Limb (tissue), 2 donors: ENCODE data around the gene FUZ.

ENCODE experiments used
- DNase-seq, 2 donors: peaks; one replicate each; pipeline ENCODE4 v3.0.0-alpha.2; 2016; ENCODE audit errors: extremely low spot score in 2 of 2

FUZ gene

DNA sequence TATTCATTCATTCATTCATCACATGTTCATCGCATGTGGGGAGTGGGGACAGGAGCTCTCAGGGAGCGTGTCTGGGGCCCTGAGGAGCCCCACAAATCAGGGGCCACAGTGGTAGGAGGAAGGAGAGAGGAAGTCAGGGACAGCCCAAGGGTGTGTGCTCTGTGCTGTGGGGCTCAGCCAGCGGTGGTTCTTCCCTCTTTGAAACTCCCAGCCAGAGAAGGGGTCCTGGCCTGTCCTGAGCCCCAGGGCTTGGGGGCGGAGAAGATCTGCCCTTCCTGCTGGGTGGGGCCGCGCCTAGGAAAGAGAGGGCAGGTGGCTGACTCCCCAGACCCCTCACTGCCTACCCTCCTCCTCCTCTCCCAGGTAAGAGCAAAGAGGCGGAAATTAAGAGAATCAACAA is 31.7 kb downstream of the FUZ start:
- DNase-seq, result no peak

DNA sequence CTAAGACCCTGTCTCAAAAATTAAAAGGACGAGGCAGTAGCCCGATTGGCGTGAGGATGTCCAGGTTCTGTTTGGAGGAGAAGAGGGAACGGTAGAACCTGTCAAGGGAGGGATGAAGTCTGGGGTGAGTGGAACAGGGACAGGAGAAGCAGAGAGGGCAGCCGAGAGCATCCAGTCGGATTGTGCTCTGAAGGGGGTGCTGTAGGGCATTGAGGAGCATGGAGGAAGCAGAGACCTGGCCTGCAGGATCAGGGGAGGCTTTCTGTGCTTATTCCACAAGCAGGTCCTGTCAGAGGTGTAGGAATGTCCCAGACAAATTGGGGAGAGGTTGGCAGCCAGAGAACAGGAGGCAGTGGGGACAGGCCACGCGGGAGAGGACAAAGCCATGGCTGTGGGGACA is 32.2 kb downstream of the FUZ start:
- DNase-seq, result no peak

DNA sequence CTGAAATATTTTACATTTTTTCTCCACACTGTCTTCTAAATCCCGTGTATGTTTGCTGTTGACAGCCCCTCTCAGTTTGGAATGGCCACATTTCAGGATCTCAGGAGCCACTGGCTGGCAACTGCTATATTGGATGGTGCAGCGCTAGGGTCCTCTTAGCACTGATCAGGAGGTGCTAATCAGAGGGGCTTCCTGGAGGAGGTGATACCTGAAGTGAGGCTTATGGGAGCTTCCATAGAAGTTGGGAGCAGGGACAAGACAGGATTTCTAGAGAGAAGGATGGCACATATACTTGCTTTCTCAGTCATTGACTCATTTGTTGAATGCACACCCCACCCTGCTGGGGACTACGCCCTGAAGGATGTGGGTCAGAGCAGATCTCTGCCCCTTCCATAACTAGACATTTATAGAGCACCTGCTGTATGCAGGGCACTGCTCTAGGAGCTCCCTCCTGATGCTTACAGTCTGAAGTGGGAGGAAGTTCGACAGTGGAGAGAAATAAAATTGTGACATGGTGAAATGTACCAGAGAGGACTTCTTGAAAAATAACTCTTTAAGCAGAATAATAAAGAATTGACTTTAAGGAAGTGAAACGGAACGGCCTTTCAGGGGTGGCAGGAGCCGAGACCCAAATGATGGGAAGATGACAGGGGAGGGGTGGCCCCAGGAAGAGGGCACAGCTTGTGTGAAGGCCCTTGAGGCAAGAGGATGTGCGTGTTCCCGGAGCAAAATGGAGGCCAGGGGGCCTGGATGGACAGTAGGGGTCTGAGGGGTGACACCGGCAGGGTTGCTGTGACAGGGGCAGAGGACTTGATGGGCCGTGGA is 33.1 kb downstream of the FUZ start:
- no peak for DNase-seq

DNA sequence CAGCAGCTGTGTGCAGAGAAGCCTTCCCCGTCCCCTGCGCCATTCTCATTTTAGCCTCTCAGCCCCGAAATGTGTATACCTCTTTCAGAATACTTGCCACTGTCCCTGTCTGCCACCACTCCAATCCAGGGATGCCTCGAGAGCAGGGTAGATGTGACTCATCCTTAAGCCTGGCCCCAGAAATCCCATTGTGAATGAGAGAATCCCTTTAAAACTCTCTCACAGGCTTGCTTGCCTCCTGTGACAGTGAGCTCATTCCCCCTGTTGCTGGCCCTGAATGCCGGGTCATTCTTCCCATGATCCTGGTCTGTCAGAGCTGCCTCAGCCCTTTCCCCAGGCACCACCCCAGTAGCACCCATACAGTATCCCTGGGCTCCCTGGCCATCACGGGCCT is 36.7 kb downstream of the FUZ start:
- DNase-seq, result no peak

DNA sequence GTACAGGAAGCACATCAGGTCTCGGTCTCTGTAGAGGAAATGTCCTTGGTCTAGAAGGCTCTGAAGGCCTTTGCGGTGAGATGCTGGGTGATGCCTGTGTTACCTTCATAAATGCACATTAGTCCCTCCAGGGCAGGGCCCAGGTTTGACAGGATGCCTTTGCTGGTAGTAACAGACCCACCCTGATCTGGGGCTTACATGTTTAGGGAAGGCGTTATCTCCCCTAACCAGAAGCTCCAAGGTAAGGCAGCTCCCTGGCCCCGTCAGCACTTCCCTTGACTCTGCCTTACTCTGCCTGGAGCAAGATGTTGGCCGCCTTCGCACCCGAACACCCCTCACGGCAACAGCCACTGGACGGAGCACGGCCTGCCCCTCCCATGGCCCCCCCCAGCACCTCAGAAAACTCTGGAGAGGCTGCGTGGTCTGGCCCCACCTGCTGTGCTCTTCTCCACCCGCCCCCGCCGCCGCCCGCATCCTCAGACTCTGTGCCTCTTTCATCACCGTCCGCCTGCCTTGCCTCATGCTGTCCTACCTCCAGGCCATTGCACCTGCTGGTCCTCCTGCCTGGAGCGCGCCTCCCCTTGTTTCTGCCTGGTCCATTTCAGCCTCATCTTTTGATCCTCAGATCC is 37.2 kb downstream of the FUZ start:
- no peak for DNase-seq

DNA sequence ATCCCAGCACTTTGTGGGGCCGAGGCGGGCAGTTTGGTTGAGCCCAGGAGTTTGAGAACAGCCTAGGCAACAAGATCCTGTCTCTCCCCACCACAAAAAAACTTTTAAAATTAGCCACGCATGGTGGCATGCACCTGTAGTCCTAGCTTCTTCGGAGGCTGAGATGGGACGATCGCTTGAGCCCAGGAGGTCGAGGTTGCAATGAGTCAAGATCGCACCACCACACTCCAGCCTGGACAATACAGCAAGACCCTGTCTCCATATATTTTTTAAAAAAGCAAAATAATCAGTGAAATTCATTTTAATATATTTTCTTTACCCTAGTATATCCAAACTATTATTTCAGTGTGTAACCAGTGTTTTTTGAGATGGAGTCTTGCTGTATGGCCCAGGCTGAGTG is 38.1 kb downstream of the FUZ start:
- no peak for DNase-seq

DNA sequence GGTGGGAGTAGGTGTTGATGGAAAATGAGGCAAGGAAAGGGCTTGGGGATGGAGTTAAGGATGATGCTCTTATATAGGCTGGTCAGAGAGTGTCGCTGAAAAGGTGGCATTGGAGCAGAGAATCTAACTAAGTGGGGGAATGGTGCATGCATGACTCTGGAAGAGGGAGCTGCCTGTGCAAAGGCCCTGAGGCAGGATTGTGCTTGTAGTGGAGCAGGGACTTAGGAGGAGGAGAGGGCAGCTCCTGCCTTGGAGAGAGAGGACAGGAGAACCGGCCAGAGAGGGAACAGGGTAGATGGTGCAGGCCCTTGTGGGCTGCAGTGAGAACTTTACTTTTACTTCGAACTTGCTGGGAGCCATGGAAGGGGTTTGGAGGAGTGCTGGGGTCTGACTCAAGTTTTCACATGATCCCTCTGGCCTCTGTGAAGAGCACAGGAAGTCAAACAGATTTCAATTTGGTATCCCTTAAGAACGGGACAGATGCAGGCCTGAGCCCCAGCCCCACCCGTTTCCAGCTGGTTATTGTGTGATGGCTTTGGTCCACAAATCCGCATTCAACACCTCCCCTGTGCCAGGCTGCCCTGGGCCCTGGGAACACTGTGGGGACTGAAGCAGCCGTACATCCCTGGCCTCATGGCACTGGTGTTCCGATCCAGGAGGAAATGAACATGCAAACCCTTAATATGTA is 39.3 kb downstream of the FUZ start:
- no peak for DNase-seq

DNA sequence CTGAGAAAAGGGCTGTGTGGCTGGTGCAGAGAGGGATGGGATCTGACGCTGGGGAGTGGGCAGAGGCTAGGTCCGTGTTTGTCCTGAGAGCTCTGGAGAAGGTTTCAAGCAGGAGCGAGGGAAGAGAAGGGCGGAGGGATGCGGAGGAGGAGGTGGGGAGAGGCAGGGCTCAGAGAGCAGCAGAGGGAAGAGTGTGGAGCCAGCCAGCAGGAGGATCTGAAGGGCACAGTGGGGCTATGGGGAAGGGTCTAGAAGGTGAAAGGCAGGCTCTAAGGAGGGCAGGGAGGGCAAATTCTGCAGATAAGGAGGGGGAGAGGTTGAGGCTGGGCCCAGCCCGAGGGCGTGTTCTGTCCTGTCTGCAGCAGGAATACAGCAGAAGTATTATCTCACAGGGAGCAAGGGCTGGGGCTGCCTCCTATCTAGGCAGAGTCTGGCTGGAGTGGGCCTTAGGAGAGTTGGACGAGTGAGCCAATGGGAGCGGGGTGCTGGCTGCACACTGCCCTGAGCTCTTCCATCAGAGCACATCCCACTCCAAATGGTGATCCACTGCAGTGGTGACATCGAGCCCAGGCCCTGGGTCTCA is 40.2 kb downstream of the FUZ start:
- no peak for DNase-seq

DNA sequence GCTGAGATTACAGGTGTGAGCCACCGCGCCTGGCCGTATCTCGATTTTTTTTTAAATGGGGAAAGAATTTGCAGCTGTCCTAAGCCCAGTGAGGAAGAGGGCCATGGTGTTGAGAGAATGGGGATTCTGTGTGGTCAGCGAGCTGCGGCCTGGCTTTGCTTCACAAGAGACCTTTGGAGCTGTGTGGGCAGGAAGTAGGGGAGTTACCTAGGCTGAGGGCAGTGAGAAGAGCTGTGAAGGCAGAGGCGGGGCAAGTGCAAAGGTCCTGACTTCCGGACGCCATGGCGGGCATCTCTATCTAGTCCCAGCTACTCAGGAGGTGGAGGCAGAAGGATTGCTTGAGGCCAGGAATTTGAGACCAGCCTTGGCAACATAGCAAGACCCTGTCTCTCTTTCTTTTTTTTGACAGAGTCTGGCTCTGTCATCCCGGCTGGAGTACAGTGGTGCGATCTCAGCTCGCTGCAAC is 41.4 kb downstream of the FUZ start:
- no peak for DNase-seq

DNA sequence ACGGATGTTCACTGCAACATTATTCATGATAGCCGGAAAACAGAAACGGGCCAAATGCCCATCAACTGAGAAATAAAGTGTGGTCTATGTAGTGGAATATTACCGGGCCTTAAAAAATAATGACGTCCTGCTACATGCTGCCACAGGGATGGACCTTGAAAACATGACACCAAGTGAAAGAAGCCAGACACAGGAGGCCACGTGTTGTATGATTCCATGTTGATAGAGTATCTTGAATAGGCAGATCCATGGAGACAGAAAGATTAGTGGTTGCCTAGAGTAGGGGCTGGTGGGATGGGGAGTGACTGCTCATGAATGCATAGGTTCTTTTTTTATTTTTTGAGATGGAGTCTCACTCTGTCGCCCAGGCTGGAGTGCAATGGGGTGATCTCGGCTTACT is 42.6 kb downstream of the FUZ start:
- DNase-seq, result no peak

DNA sequence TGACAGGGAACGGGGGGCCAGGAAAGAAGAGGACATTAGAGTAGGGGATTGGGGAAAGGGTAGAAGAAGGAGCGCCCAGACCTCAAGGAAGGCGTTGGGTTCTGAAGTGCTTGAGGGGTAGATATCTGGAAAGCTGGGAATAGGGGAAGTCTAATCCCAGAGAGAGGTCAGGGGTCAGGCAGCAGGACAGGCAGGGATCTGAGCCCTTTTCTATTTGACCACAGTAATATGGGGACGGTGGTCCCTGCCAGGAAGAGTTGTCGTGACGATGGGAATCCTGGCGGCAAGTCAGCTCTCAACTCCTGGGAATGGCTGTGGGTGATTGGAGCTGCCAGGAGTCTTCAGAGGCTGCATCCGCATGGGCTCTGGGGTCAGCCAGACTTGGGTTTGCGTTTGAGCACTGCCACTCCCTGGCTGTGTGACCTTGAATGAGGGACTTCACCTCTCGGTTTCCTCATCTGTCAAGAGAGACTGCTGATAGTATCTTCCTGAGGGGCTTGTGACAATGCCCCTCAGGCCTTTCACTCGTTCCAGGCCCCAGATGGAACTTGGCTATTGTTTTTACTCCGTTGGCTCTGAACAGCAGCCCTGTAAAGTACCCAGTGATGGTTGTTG is 45.0 kb downstream of the FUZ start:
- DNase-seq, result no peak

DNA sequence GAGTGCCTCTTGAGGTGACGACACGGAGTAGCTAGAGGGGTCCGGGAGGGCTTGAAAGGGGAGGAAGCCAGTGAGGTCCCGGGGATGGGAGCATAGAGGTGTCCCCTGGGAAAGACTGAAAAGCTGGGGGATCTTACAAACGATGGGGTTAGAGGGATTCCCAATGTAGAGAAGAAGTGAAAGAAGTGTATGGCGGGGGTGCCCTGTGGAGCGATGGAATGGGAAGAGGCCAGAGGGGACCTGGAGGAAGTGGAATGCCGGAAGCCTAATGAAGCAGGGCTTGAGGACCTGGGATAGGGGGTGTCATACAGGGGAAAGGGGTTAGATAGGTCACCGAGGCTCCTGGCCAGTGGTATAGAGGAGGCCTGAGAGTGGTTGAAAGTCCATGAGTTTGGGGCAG is 45.7 kb downstream of the FUZ start:
- DNase-seq, result no peak

DNA sequence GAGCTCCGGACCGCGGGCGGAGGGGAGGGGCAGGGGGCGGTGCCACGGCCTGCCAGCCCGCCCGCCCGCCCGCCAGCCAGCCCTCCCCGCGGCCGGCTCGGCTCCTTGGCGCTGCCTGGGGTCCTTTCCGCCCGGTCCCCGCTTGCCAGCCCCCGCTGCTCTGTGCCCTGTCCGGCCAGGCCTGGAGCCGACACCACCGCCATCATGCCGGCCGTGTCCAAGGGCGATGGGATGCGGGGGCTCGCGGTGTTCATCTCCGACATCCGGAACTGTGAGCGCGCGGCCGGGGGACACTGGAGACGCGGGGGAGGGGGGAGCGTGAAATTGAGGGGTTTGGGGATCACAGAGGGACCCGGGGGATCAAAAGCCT is 46.2 kb downstream of the FUZ start, which contains the start of gene AP2A1:
Gene AP2A1 (plus strand): TSS at position 72 of the 370 bp plus-strand sequence. CDS start 133 bp downstream, at position 205.
- no peak for DNase-seq

DNA sequence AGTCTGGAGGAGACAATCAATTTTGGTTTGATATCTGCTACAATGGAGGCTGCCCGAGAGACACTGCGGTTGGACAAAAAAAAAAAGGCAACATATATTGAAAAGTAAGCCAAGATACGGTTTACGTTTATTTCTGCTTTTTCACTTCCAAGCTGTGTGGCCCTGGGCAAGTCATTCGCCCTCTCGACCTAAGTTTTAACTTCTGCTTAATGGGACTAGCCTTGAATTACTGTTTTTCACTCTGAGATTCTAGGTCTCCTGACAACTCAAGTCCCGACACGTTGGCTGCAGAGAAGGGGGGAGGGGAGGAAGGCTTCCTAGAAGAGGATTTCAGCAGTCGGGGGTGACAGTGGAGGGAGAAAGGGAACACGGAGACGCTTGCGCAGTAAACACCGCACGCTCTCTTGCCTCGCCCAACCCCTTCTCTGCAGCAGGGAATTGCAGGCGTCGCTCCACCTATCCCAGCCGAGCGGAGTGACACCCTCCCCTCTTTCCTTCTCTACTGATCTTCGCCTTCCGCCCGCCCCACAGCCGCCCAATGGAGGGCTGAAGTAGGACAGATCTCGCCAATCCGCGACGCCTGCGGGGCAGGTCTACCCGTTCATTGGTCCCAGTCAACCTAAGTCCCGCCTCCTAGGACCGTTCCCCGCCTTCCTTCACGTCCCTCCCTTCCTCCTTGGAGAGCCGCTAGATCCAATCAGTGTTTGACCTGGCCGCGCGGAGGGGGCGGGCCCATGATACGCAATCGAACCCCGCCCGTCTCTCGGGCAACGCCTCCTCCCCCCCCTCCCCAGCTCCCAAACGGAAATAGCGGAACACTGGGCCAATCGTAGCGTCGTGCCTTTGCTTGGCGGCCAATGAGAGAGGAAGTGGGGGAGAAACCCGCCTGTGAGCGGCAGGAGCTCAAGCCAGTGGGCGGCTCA is 46.8 kb downstream of the FUZ start:
- peak; percentile 100 for DNase-seq

DNA sequence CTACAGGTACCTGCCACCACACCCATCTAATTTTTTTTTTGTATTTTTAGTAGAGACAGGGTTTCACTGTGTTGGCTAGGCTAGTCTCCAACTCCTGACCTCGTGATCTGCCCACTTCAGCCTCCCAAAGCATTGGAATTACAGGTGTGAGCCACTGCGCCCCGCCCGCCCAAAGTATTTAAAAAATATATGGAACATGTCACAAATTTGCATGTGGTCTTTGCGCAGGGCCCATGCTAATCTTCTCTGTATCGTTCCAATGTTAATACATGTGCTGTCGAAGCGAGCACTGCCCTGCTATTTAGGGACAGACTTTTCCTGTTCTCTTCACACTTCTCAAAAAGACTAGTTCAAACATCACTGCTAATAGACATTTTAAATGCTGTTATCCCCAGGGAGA is 48.8 kb downstream of the FUZ start:
- DNase-seq, result no peak

DNA sequence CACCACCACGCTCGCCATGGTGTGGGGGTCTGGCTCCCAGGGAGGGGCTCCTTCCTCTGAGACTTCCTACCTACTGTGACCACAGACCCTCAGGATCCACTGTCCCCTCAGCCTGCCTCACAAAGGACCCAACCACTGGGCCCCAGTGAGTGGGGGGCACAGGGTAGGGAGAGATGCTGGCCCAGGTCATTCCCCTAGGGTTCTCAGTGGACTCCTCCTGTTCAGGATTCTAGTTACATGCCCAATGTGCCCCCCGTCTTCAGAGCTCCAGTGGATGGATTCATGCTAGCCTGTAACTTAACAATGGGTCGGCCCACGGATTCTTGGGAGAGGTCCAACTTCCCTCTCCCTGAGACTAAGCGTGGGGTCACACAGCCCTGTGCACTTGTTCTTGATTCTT is 49.9 kb downstream of the FUZ start, which contains the start of gene TSKS:
Gene TSKS (minus strand): TSS at position 77 of the 400 bp plus-strand sequence. CDS start 59 bp downstream, at position 18.
- DNase-seq, result no peak

DNA sequence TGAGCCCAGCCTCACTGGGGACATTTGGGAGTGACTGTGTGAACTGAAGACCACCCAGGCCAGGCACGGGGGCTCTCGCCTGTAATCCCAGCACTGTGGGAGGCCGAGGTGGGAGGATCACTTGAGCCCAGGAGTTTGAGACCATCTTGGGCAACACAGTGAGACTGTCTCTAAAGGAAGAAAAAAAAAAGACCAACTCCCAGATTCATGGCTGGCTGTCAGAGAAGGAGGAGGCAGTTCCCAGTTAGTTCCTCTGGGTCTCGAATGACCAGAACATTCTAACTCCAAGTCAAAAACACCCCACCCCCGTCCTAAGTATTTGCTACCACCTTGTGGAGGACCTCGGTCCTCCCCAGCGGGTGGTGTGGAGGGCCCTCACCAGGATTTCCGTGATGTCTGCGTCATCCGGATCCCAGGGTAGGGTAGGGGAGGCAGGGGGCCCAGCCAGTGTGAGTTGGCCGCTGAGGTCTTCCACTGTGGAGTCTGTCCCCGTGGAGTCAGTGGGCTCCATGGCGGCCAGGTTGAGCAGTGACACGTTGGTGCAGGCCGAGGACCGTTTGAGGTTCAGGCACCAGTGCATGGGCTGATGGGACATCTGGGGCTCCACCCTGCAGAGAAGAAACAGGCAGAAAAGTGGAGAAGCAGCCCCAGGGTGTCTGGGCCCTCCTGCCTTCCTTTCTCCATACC is 51.3 kb downstream of the FUZ start:
- DNase-seq, result no peak

DNA sequence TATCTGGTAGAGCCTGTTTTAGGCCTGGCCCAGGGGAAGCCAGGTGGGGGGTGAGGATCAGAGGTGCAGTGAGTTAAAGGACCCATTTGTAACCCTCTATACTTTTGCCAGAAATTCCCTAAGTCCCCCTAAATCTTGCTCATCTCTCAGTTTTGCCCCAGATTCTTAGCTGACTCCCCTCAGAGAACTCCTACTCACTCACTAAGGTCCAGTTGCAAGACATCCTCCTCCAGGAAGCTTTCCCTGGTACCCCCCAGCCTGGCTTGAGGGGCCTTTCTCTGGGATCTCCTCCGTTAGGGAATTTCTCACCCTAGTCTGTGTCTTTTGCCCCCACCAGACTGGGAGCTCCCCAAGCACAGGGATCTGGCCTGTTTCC is 51.9 kb downstream of the FUZ start:
- no peak for DNase-seq

DNA sequence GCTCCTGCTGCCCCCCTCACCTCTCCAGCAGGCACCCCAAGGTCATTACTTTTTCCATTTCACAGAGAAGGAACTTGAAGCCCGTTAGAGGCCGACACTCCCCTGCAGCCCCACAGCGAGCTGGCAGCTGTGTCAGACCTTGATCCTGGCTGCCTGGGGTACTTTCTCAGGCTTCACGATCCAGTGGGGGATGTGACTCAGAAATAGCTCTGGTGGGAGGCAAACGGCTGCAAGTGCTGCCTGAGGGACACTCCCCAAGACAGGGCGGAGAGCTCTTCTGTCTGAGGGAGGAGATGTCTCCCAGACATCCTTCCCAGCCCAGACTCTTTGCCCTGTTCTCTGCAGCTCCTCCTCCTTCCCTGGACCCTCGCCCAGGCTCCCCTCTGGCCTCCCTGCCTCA is 54.8 kb downstream of the FUZ start:
- no peak for DNase-seq
